HFF-Myc (cell line): ENCODE results near the gene CACNA2D3.

ENCODE experiments used
- DNase-seq: peaks from one replicate; pipeline ENCODE4 v3.0.0-alpha.2; 2011; ENCODE audit warnings: low read depth; ENCODE audit errors: extremely low read depth
- H3K4me3 ChIP-seq: replicated peaks from 2 replicates; pipeline ENCODE4 v1.5.1; 2011; ENCODE audit warnings: low read depth, mild to moderate bottlenecking, control low read depth, low read length
- TF ChIP-seq, protein P1 (sequence below): IDR thresholded peaks from 2 replicates; pipeline ENCODE4 v1.5.1; 2012; ENCODE audit warnings: mild to moderate bottlenecking, low read depth, low read length, control low read depth; ENCODE audit errors: missing control alignments

The CACNA2D3 gene

DNA sequence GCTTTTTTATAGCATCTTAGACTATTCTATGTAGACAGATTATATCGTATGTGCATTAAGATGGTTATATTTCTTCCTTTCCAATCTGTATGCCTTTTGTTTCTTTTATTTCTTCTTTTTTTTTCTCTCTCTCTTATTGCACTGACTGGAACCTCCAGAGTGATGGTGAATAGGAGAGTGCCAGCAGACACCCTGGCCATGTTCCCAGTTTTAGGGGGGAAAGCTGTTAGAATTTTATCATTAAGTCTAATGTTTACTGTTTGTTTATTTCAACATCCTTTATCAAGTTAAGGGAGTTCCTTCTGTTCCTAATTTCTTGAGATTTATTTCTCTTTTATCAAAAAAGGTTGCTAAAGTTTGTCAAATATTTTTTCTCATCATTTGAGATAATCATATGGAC, 922.1 kb downstream of the CACNA2D3 start:
- DNase-seq: no peak
- TF ChIP-seq, protein P1, sequence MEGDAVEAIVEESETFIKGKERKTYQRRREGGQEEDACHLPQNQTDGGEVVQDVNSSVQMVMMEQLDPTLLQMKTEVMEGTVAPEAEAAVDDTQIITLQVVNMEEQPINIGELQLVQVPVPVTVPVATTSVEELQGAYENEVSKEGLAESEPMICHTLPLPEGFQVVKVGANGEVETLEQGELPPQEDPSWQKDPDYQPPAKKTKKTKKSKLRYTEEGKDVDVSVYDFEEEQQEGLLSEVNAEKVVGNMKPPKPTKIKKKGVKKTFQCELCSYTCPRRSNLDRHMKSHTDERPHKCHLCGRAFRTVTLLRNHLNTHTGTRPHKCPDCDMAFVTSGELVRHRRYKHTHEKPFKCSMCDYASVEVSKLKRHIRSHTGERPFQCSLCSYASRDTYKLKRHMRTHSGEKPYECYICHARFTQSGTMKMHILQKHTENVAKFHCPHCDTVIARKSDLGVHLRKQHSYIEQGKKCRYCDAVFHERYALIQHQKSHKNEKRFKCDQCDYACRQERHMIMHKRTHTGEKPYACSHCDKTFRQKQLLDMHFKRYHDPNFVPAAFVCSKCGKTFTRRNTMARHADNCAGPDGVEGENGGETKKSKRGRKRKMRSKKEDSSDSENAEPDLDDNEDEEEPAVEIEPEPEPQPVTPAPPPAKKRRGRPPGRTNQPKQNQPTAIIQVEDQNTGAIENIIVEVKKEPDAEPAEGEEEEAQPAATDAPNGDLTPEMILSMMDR: no peak
- no peak overlapping the region for H3K4me3 ChIP-seq

DNA sequence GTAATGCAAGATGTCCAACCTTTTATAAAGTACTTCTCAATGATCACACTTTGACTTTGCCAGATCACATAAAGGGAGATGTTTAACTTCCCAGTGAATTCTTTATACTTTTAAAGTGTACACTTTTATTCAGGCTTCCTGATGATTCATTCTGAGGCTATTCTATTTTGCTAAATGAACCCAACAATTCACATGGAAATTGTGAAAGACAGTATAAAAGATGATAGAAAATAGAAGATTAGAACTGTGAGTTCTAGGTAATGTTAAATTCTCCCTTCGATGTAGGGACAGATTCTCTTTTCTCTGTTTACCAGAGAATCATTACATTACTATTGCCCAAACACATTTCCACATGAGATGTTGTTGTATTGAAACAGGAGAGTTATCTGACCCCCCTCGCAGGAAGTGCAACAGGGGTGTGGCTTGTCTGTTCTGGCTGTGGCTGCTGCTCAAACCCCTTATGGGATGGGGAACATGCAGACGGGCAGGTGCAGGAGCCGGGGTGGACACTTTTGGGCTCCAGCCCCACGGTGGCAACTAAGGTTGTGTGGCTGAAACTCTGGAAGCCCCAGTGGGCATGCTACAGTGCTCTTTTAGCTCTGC, 936.8 kb downstream of the CACNA2D3 start:
- TF ChIP-seq, protein P1: no peak
- no peak overlapping the region for H3K4me3 ChIP-seq
- DNase-seq: no peak

DNA sequence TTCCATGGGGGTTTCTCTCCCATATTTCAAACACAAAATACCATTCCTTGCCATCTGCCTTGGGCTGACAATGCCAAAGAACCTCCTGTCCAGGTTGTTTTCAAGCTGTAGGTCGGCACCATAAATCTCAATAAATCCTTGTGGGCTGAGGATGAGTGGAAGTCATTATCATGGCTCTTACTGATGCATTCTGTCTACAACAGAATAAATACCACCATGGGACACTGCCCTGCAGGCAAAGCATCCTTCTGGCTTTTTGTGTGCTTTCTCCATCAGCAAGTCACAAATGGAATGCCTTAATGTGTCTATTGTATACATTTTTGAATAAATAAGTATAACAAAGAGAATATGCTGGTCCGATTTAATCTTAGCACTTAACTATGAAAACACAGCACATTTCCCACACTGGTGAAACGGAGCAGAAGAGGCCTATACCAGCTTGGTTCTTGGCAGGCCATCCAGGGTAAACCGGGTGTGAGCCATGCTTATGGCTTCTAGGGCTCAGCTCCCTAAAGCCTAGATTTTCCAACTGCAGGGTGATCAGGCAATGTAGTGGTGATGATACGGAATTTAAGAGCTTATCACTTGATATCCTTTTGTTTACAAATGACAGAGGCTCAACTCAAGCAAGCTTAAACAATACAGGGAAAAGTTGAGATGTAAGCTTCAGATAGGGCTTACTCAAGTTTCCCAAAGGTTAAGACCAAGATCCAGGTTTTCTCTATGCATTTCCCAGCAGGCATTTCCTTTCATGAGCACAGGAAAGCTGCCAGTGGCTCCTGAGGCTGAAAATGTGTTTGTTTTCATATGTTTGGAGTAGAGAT, 938.8 kb downstream of the CACNA2D3 start:
- no peak for DNase-seq
- H3K4me3 ChIP-seq: no peak overlapping the region
- TF ChIP-seq, protein P1: no peak

DNA sequence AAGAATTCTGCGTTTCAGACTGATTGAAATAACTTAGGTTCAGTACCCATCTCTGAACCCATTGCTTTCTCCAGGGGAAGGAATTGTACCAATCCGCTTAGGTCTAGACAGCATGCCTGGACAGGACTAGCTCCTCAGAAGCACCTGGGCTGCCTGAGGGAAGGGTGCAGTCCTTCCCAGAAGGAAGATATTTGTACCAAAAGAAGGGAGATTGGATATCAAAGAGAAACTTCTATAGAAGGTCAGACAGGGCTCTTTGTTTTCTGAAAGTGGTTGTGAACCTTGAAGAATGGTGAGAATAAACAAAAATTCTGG, 939.3 kb downstream of the CACNA2D3 start:
- no peak for DNase-seq
- H3K4me3 ChIP-seq: no peak overlapping the region
- TF ChIP-seq, protein P1: no peak

DNA sequence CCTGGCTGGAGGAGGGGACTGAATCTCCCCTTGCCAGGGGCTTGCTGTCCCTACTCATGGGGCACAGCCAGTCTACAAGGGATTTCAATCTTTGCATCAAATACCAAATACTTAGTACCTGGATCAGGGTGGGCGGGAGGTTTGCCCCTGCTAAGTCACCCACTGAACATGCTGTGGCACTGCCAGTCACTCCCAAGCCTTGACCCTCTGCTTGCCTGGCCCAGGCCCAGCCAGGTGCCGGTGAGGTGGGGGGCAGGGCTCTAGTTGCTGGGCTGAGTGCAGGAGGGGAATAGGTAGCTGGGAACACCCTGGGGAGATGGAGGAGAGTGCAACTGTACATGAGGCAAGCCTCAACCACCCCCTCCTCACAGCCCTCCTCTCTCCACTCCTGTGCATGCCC, 941.8 kb downstream of the CACNA2D3 start:
- no peak for DNase-seq
- TF ChIP-seq, protein P1: no peak
- H3K4me3 ChIP-seq: no peak overlapping the region

DNA sequence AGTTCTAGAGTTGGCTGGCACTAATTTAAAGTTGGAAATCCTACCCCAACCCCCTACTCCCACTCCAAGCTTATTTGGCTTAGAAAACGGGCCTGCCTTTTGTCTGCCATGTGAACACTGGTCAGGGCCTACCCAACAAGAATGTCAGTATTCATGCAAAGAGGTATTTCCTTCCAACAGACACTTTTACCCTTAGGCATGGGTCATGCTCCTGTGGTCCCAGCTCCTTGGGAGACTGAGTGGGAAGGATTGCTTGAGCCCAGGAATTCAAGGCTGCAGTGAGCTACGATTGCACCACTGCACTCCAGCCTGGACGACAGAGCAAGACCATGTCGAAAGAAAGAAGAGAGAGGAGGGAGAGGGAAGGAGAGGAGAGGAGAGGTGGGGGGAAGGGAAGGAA, 943.0 kb downstream of the CACNA2D3 start:
- H3K4me3 ChIP-seq: no peak overlapping the region
- TF ChIP-seq, protein P1: no peak
- DNase-seq: no peak
